NCI-H774 (cell line): Measurements from ENCODE around the gene PVALEF.

Source experiments
- DNase-seq: peaks from one replicate; lab custom pipeline; 2025; lab: John Stamatoyannopoulos, UW

PVALEF gene

GRCh38 chr17:81128774-81129173, 36.5 kb upstream of the PVALEF start:
- DNase-seq, result no peak

GRCh38 chr17:81129289-81129688, 36.0 kb upstream of the PVALEF start:
- DNase-seq, result no peak

- DNase-seq, result no peak
Measured at GRCh38 chr17:81129711-81130367, 35.5 kb upstream of the PVALEF start.

GRCh38 chr17:81130385-81131361, 34.6 kb upstream of the PVALEF start:
- DNase-seq, result no peak

- DNase-seq, result no peak
Measured at GRCh38 chr17:81131486-81132196, 33.7 kb upstream of the PVALEF start.

GRCh38 chr17:81132197-81132540, 33.1 kb upstream of the PVALEF start:
- no peak for DNase-seq

GRCh38 chr17:81132770-81133723, 32.3 kb upstream of the PVALEF start:
- no peak for DNase-seq

- no peak for DNase-seq
Measured at GRCh38 chr17:81134064-81134781, 31.1 kb upstream of the PVALEF start.

- DNase-seq, result peak; percentile 71
Measured at GRCh38 chr17:81135505-81136278, 29.6 kb upstream of the PVALEF start.

- no peak for DNase-seq
Measured at GRCh38 chr17:81136366-81136765, 28.9 kb upstream of the PVALEF start.

GRCh38 chr17:81137248-81137647, 28.1 kb upstream of the PVALEF start:
- no peak for DNase-seq

- DNase-seq, result no peak
Measured at GRCh38 chr17:81138083-81138482, 27.2 kb upstream of the PVALEF start.

GRCh38 chr17:81138500-81138899, 26.8 kb upstream of the PVALEF start:
- no peak for DNase-seq

- DNase-seq, result no peak
Measured at GRCh38 chr17:81139428-81139827, 25.9 kb upstream of the PVALEF start.

- DNase-seq, result no peak
Measured at GRCh38 chr17:81140018-81140417, 25.3 kb upstream of the PVALEF start.

- DNase-seq, result no peak
Measured at GRCh38 chr17:81140695-81141094, 24.6 kb upstream of the PVALEF start.

GRCh38 chr17:81142301-81143199, 22.8 kb upstream of the PVALEF start:
- DNase-seq, result peak; percentile 82

GRCh38 chr17:81143200-81143527, 22.1 kb upstream of the PVALEF start:
- no peak for DNase-seq
